GM19463 (cell line): Measurements from ENCODE around the gene C10orf71.

ENCODE experiments used
- ATAC-seq: cut with Tn5 transposase; IDR thresholded peaks from one replicate; pipeline ENCODE4 v1.9.1; 2021; ENCODE audit warnings: mild to moderate bottlenecking, moderate library complexity; ENCODE audit not compliant: unreplicated experiment

Gene C10orf71

DNA sequence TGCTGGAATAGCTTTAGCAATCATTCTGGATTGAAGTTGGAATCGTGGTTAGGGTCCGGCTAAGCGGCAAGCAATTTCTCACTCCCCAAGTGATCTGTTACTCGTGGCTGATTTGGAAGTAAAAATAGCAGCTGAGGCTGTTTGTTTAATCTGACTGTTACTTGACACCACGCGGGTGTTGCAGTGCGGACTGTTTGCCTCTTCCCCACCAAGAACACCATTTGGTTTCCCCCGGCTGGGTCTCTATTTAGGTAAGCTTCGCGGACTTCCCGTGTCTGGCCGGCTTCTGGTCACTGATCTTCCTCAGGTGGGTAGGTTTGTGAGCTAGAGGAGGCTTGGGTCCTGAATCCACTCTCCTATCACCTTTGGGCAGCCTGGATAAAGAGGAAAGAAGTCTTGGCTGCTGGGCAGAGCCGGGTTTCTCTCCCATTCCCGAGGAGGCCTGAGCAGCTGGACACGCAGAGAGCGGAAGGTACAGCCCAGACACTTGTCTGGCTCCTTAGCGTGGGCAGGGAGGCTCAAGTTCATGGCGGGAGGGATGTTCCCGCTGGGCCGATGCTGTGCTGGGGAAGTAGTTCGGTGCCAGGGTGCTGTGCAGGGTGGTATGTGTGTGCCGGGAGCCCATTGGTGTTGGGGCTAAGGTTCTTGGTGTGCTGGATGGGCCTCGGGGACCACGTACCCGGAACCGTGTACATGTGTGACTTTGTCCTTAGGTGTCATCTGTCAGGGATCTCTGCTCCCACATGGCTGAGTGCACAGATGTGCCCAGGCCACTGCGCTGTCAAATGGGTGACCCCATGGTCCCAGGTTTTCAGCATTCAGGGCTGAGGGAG, at the start of gene C10orf71:
Gene C10orf71 (plus strand): TSS at position 188 of the 833 bp plus-strand sequence. CDS start 23,376 bp downstream, outside the sequence.
- ATAC-seq, result no peak

DNA sequence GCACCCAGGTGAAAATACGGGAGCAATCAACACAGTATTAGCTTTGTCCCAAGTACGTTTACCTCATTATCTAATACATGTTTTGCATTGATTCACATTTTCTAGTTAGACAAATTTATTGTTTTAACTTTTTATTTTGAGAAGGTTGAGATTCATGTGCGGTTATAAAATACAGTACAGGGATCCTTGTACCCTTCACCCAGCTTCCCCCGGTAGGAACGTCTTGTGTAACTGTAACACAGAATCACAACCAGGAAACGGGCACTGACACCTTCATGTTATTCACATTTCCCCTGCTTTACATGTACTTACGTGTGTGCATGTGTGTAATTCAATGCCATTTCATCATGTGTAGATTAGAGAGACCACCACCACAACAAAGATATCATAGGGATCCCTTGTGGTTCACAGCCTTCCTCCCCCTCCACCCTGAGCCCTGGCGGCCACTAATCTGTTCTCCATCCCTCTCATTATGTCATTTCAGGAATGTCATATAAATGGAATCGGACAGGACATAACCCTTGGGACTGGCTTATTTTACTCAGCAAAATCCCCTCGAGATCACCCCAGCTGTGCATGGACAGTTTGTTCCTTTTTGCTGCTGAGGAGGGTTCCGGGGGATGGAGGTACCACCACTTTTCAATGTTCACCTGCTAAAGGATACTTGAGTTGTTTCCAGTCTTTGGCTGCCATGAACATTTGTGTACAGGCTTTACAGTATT, 46.5 kb upstream of the C10orf71 start:
- ATAC-seq, result no peak

- ATAC-seq, result no peak
These were observed 45.5 kb upstream of the C10orf71 start for GRCh38 chr10:49253340-49253906.

GRCh38 chr10:49254150-49254549, 44.8 kb upstream of the C10orf71 start:
- no peak for ATAC-seq

DNA sequence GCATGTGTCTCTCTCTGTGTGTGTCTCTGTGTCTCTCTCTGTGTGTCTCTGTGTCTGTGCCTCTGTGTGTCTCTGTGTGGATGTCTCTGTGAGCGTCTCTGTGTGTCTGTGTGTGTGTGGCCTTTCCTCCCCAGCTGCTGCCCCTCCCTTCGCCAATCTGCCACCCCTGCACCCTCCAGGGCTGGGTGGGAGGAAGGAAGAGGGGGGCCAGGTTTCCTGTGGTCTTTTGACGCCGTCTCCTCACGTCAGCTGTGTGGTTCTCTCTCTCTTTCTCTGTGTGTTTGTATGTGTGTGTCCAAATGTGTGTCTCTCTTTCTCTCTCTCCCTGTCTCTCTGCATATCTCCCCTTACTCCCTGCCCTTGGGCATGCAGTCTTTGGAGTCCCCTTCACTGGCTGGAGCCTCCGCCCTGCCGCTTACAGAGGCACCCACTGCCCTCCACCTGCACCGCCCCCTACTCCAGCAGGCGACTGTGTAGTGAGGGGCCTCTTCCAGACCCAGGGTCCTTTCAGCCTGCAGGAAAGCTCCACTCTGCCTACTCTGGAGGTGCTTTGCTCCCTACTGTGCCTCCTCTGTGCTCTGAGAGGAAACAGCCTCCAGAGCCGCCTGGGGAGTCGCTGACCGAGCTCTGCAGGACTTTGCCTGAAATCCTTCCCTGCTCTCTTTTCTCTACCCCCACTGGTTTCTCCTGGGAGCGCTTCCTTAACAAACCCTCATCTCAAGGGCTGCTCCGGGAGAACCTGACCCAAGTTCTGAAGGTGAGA, 44.2 kb upstream of the C10orf71 start:
- ATAC-seq, result no peak

DNA sequence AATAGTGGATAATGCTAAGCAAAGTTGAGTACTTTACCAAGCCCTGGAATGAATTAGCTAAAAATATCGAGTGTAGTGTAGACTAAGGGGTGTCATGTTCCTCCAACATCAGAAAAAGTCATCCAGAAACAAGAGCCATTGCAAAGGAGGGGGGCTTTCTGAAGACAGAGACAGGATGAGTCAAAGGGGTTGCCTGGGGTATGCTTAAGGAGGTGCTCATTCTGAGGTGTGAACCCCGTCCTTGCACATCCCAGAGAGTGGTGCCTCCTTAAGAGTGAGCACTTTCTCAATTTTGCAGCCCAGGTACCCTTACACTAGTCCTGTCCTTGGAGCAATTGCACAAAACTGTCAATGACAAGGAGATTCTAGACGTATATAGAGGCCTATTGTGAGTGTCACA, 43.1 kb upstream of the C10orf71 start:
- ATAC-seq, result no peak

DNA sequence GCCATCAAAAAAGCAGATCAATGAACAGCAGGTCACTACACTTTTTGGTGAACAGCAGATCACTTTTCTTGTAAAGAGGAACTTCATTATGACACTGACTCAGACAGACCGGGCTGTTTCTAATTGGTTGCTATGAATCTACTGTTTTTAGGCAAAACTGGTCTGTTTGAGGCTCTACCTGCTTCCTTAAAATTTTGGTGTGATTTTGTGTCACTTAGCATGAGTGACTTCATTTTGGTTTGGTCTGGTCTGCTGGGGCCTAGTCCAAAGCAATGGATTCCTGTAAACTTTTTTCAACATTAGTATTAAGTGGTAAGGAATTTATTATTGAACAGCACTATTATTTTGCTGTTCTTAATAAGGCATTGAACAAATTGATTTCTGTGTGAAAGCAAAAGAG, 41.8 kb upstream of the C10orf71 start:
- no peak for ATAC-seq

DNA sequence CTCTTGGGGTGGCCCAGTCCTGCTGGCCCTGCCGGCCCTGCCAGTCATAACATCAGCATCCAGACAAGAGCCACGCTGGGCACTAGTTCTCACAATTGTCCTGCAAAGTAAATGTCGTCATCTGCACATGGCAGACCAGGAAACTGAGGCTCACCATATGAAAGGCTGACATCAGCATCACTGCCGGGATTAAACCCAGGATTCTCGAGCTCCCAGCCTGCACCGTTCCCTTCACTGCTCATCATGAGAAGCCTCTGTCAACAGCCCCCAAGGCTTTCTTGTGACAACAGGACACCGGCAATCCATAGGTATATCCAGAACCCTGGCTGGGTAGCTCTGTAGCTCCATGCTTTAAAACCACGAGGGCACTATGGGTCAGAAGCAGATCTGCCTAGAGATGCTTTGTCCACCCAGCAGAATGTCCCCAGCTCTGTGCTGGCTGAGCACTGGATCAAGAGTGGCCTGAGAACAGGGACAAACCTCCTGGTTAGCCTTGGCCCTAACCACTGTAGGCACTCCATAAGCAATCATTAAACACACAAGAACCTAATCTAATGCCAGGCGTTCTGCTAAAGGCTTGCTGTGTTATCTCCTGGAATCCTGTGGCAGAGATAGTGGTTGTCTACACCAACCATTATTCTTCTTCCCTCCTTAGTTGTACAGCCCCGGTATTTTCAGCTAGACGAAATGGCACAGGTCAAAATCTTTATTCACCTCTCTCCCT, 41.2 kb upstream of the C10orf71 start:
- ATAC-seq, result no peak

GRCh38 chr10:49258350-49258683, 40.7 kb upstream of the C10orf71 start:
- no peak for ATAC-seq

DNA sequence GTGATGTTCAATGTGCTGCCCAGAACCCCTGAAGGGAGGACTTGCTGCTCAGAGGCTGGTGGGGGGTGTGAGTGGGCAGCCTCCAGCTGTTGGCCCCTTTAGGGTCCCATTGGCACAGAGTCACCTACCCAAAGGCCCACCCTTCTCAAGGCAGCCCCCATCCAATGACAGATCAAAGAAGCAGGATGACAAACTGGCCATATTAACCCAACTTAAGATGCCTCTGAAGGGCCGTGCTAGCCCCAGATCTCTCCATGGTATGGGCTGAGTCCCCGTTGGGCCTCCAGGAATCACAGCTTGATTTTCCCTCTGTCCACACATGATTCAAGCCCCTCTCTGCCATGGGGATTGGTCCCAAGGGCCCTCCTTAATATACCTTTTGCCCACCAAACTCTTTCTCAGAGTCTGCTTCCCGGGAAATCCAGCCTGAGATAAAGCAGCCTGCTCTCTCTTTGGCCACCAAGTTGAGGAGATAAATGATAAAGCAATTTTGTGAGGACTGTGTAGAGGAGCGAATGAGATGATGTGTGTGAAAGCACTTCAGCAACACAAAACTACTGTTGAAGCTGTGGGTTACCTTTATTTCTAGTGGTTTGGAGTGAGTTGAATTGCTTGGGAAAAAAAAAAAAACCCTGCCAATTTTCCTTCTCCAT, 38.2 kb upstream of the C10orf71 start:
- no peak for ATAC-seq

- no peak for ATAC-seq
These were observed 35.4 kb upstream of the C10orf71 start for GRCh38 chr10:49263591-49263990.

GRCh38 chr10:49264177-49264677, 34.7 kb upstream of the C10orf71 start:
- ATAC-seq, result no peak

GRCh38 chr10:49265885-49266284, 33.1 kb upstream of the C10orf71 start:
- no peak for ATAC-seq

GRCh38 chr10:49268185-49268584, 30.8 kb upstream of the C10orf71 start:
- no peak for ATAC-seq

GRCh38 chr10:49269523-49269922, 29.4 kb upstream of the C10orf71 start:
- no peak for ATAC-seq

- no peak for ATAC-seq
These were observed 28.4 kb upstream of the C10orf71 start for GRCh38 chr10:49270565-49270964.

- ATAC-seq, result no peak
These were observed 27.6 kb upstream of the C10orf71 start for GRCh38 chr10:49271346-49271745.

DNA sequence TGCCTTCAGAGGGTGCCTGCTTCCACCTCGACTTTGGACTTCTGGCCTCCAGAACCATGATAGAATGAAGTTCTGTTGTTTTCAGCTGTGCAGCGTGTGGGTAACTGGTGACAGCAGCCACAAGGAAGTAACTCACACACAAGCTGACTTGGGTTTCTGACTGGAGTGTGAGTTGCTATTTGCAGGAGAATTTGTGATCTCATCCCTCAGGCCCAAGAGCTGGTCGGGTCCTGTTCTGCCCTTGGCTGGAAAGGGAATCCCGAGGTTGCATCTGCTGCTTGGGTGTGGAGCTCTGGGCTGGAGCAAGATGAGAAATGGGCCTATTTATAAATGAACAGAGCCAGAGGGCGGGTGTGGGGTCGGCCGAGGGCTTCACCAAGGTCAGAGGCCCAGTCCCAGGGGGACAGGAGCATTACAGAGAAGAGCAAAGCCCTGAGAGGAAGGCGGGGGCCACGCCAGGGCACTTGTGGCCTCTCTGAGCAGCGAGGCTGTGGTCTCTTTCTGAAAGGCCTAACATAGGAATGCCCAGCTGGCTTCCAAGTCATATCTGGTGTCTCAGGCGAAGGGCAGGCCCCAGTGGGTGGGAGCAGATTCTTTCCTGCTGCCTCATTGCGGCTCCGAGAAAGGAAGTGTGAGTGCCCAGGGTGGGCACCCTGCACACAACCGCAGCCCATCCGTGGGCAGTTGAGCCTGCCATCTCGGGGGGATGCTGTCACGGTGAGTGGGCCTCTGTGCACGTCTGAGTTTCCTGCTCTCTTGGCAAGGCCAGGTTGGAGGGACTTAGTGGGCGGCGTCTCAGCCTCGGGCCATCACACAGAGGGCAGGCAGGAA, 26.5 kb upstream of the C10orf71 start:
- ATAC-seq, result no peak

DNA sequence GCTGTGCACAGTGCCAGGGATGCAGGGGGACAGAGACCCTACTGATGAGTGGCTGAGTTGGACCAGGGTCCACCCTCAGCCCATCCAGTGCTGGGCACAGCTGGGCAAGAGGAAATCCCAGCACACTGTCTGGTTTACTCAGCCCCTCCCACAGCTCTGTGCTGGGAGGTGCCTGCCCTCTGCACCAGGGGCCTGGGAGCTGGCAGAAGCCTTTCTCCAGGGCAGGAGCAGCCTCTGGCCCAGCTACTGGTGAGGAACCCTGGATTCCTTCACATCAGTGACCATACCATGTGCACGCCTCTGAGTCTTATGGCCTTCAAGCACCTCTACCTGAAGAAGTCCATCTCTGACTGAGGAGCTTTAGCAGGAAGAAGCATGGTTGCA, 25.9 kb upstream of the C10orf71 start:
- ATAC-seq, result no peak
